ENCODE measurements around the gene CYTH2.

GRCh38 chr19:48446579-48446978 is 22.6 kb upstream of the CYTH2 start:
- TF ChIP-seq TAF1 (IDR thresholded peaks at IDR 0.05; ENCODE audit: borderline replicate concordance, insufficient read depth, low read length) (no peak), REST (IDR thresholded peaks at IDR 0.05; ENCODE audit: insufficient read depth in 1 of 2, low read depth in 2 of 2, low read length in 2 of 2) (no peak), POLR2AphosphoS5 (IDR thresholded peaks at IDR 0.05; ENCODE audit: low read depth, low read length) (no peak)
